PC-3 (cell line): Measurements from ENCODE around the gene GEMIN5.

Experiments used
- CTCF ChIP-seq: fragments of 300-600 bp; sonication (generic); conservative IDR thresholded peaks from 2 replicates; pipeline ENCODE4 v1.5.1; 2017; ENCODE audit warnings: antibody characterized with exemption, low read depth, mild to moderate bottlenecking, low read length
- EZH2 ChIP-seq: fragments of 300-600 bp; sonication (generic); IDR thresholded peaks from one replicate; pipeline ENCODE4 v1.6.1; 2017; ENCODE audit warnings: antibody characterized with exemption, mild to moderate bottlenecking, low read length; ENCODE audit not compliant: unreplicated experiment

GRCh38 chr5:154893381-154893780 lies 44.6 kb downstream of the GEMIN5 start:
- no peak for TF ChIP-seq CTCF
- TF ChIP-seq EZH2 = no peak
